Adrenal gland (tissue), 5 donors: ENCODE results near the gene NIPAL3.

Experiments
- POLR2A ChIP-seq, 2 donors: fragments of 450-650 bp; IDR thresholded peaks; one replicate each; pipeline ENCODE4 v1.6.1; 2017; ENCODE audit warnings: antibody characterized with exemption in 2 of 2, mild to moderate bottlenecking in 2 of 2, moderate library complexity in 1 of 2
- TF ChIP-seq, protein P1 (sequence below), 6 experiments: fragments of 450-650 bp in 4 of 6; fragments of 200-600 bp in 2 of 6; sonication (generic) in 1 of 6; IDR thresholded peaks; 1 replicate in 5 of 6; 2 replicates in 1 of 6; pipeline versions ENCODE4 v1.5.1 to v1.8.0; 2016 to 2021; ENCODE audit warnings: antibody characterized with exemption in 6 of 6, mild to moderate bottlenecking in 2 of 6, moderate library complexity in 1 of 6
- donor health status: DM: no; HTN: no; CAD: no.

DNA sequence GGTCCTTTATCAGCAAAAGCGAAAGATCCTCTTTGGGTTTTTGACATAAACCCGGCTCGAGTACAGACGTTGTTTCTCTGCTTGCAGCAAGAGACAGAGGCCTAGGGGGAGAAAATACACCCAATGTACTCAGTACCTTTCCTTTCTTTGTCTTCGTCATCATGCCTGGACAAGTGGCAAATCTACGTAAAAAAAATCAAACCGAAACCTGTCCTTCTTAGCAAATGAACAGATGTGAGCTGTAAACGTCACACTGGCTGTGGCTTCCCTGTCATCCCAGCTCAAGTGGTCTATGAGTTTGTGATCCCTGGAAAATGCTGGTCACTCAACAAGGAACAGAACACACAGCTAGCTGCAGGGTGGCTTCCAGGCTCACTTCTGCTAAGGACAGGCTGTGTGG lies 41.9 kb upstream of the NIPAL3 start:
- TF ChIP-seq, protein P1, sequence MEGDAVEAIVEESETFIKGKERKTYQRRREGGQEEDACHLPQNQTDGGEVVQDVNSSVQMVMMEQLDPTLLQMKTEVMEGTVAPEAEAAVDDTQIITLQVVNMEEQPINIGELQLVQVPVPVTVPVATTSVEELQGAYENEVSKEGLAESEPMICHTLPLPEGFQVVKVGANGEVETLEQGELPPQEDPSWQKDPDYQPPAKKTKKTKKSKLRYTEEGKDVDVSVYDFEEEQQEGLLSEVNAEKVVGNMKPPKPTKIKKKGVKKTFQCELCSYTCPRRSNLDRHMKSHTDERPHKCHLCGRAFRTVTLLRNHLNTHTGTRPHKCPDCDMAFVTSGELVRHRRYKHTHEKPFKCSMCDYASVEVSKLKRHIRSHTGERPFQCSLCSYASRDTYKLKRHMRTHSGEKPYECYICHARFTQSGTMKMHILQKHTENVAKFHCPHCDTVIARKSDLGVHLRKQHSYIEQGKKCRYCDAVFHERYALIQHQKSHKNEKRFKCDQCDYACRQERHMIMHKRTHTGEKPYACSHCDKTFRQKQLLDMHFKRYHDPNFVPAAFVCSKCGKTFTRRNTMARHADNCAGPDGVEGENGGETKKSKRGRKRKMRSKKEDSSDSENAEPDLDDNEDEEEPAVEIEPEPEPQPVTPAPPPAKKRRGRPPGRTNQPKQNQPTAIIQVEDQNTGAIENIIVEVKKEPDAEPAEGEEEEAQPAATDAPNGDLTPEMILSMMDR (IDR thresholded peaks at IDR 0.05) = no peak
- no peak for TF ChIP-seq POLR2A (IDR thresholded peaks at IDR 0.05)
